ENCODE data around the gene TANGO6. TPM values are rescaled to one million over a fixed set of nuclear protein-coding genes. Genes with fewer than 3 reads are reported as not detected.
"Not testable (repeated sequence)": the region's sequence is repeated elsewhere in the genome, so short reads cannot be mapped to it uniquely, and the experiment has no call there.

TANGO6 gene
- polyA plus RNA-seq, 12 donors: 4.6 to 23.6 (median 5.7) TPM; not detected in 1

DNA sequence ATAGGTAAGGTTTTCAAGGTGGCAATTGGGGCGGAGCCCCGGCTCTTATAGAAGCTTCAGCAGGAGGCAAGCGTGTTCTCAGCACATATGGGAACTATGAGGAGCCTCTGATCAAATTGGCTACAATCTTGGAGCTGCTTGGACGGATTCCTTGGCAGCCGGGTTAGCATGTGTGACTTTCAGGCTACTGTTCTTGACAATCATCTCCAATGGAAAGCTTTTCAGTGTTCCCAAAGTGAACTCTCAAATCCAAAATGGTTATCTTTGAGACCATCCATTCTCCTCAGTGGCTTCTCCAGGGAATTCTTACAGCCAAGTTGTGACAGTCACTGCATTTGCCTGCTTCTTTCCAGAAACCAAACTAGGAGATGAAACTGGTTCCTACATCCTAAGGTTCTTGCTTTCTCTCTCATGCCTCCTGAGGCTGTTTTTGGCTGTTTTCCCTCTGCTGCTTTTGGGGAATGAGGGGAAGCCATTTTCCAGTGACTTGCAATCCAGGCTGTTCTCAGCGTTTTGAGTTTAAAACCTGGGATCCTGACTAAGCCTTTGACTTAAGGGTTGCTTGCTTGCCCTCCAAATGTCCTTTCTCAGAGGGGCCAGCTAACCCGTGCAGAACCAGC is 273.0 kb downstream of the TANGO6 start:
- no peak for DNase-seq

DNA sequence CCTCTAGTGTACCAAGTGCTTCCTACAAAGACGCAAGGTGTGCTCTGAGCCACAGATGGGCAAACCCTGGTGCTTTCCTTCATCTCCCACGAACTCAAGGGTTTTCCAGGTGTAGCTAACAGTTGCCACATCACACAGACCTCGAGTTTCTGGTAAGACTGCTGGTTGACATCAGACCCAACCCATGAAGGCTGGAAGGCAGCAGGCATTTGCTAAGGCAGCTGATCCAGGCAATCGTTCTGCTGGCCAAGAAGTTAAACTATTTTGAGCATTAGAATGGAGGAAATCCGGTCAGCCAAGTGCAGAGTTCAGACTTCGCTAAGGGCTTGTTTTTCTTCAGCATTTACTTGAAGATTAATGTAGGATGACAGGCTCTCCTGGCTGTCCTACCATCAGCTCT is 273.6 kb downstream of the TANGO6 start:
- DNase-seq: no peak

DNA sequence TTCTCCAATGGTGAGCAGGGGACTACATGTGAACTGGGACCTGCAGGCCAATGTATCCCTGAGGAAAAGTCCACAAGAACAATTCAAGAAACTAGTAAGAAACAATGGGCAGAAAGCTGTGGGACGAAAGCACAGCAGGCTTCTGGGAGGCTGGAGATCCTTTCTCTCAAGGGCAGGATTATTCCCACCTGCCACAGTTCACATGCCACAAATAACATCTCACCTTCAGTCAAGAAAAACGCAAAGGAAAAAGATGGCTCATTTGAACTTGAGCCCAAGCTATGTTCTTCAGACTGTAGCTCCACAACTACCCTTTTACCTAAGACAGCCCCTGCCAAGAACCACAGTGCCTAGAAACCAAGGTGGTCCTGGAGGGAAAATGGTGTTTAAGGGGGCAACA is 275.1 kb downstream of the TANGO6 start:
- DNase-seq: no peak

DNA sequence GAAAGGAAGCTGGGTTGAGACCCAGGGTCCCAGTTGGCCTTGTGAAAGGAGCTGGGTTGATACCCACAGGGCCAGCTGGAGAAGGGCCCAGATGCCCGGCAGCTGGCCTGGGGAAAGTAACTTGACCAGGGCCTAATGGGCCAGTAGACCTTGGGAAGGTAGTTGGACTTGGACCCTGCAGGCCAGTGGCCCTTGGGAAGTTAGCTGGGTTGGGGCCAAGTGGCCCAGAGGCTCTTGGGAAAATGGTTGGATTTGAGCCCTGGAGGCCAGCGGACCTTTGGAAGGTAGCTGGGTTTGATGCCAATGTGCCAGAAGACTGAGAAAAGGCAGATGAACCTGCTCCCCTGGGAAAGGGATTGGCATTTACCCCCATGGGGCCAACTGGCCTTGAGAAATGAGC is 275.7 kb downstream of the TANGO6 start:
- DNase-seq: no peak

DNA sequence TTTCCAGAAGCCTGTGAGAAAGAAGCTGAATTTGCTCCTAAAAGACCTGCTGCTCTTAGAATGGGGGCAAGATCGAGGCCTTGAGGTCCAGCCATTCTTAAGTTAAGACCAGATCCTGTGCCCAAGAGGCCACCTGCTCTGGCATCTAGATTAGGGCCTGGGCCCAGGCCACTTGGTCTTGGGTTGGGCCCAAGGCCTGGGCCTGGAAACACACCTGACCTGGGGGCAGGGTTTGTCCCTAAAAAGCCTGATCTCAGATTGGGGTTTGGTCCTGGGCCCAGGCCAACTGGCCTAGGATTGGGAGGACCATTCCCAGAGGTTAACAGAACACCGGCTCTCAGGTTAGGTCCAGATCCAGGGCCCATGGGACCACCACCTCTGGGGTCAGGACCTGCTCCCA is 276.2 kb downstream of the TANGO6 start:
- DNase-seq: no peak

DNA sequence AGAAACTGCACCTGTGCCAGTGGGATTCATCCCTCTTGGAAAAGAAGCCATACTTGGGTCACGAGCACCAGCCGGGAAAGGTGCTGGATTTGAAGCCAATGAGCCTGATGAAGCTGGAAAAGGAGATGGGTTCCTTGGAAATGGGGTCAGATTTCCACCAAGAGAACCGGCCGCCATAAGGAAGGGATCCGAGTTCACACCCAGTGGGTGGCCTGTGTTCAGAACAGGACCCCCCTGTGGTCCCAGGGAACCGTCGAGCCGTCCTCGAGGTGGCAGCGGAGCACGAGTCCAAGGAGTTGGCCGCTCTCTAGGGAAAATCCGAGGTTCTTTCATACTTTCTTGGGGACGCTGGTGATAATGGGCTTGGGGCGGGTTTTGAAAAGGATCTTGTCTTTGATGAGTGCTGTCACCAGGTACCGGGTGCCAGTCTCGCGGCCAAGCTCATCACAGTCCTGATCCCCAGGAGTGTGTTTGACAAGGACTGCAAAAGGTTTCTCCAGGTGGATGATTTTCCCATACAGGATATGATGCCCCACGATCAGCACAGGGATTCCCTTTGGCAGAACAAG is 276.8 kb downstream of the TANGO6 start:
- DNase-seq: no peak

DNA sequence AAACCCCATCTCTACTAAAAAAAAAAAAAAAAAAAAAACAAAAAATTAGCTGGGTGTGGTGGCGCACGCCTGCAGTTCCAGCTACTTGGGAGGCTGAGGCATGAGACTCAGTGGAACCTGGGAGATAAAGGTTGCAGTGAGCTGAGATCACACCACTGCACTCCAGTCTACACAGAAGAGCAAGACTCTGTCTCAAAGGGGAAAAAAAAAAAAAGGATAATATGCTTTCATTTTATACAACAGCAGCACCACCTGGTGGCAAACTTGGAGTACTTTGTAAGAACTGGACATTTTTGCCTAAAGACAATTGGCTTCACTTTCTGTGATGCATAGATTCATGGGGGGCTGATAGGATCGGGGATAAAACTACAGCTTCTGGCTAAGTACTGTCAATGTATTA is 280.6 kb downstream of the TANGO6 start:
- DNase-seq: no peak

DNA sequence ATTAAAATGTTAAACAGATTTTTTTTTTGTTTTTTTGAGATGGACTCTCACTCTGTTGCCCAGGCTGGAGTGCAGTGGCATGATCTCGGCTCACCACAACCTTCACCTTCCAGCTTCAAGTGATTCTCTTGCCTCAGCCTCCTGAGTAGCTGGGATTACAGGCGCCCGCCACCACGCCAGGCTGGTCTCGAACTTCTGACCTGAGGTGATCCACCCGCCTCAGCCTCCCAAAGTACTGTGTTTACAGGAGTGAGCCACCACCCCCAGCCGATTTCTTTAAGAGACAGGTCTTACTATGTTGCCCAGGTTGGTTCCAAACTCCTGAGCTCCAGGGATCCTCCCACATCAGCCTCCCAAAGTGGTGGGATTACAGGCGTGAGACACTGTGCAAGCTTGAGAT is 281.1 kb downstream of the TANGO6 start:
- not testable (repeated sequence) for DNase-seq

DNA sequence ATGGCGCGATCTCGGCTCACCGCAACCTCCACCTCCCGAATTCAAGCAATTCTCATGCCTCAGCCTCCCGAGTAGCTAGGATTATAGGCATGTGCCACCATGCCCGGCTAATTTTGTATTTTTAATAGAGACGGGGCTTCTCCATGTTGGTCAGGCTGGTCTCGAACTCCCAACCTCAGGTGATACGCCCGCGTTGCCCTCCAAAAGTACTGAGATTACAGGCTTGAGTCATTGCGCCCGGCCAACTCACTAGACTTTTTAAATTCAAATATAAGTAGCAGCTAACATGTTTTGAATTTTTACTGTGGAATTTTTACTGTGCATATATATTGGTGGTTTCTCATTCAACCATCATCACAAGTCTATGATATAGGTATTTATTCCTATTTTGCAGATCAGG is 281.6 kb downstream of the TANGO6 start:
- DNase-seq: not testable (repeated sequence)

DNA sequence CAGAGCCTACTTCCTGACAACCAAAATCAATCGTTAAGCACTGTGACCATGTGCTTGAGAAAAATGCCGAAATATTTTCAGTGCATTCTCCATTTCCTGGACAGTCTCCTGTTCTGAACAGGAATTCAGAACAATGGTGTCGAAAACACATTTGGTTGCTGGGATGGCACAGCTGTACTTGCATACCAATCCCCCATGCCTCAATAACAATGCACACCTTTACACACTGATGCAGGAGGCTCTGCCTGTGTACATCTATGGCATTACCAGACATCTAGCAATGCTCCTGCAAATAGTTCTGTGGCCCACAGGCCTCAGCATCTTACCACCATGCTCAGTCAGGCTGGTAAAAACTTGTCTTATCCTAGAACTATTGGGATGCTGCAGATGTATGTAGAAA is 282.9 kb downstream of the TANGO6 start:
- DNase-seq: no peak

DNA sequence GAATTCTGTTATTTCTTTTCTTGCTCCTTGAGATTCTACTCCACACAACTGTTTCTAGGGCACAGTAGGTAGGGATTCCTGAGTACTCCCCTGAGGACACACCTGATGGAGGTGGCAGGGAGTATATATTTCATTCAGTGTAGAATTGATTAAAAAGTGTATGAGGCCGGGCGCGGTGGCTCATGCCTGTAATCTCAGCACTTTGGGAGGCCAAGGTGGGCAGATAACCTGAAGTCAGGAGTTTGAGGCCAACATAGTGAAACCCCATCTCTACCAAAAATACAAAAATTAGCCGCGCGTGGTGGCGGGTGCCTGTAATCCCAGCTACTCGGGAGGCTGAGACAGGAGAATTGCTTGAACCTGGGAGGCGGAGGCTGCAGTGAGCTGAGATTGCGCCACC is 283.5 kb downstream of the TANGO6 start:
- DNase-seq: not testable (repeated sequence)

DNA sequence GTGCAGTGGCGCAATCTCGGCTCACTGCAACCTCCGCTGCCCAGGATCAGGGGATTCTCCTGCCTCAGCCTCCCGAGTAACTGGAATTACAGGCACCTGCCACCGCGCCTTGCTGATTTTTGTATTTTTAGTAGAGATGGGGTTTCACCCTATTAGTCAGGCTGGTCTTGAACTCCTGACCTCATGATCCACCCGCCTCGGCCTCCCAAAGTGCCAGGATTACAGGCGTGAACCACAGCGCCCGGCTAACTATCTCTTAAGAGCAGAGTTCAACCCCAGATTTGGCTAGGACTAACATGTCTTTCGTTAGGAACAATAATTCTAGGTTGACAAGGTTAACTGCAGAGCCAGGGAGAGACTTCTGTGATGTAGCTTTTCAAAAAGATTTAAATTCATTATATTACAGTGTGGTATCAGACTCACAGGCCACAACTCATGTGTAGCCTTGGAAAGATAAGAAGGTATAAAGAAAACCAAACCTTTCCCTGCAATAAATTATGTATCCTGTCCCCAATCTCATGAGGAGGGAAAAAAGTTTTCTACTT is 284.7 kb downstream of the TANGO6 start:
- no peak for DNase-seq

DNA sequence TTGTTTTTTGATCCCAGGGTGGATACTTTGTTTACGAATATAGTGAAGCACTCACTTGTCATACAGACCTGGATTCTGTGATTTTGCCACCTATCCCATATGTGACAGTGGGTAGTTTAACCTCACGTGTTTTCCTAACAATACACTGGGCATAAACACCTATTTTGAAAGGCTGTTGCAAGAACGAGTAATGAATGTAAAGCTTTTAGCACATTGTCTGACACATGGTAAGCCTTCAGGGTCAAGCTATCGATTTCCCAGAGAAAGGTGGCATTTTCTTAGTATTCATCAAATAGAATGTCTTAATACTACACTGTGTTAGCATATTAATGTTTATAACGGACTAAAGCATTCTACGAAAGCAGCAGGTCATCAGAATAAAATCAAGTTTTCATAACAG is 287.1 kb downstream of the TANGO6 start:
- DNase-seq: no peak

DNA sequence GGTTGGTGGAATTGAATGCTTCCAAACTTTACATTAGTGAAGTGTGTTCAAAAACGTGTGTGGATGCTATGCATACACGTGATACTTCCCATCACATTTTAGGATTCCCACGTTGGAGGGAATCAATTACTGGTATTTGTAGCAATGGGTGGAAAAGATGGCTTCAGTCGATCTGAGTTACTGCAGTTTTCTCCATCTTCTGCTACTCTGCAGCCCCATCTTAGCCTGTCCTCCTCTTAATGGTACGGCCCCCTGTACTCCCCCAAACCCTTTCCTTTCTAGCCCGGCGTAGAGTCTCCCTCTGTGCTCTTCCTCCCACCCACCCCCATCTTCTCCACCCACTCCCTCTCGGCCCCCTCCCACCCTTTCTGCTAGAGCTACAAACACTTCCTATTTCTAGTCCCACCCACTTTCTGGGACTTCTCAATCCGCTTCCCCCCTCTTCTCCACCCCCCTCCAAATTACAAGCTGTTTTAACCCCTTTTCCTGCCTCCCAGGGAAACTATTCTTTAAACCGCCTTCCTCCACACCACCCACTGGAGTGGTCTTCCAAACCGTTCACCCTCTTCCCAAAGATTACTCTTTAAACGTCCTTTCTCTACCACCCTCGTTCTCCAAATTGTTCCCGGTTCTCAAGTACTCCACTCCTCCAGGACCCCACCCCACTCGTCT is 288.0 kb downstream of the TANGO6 start:
- DNase-seq: peak; percentile 48

DNA sequence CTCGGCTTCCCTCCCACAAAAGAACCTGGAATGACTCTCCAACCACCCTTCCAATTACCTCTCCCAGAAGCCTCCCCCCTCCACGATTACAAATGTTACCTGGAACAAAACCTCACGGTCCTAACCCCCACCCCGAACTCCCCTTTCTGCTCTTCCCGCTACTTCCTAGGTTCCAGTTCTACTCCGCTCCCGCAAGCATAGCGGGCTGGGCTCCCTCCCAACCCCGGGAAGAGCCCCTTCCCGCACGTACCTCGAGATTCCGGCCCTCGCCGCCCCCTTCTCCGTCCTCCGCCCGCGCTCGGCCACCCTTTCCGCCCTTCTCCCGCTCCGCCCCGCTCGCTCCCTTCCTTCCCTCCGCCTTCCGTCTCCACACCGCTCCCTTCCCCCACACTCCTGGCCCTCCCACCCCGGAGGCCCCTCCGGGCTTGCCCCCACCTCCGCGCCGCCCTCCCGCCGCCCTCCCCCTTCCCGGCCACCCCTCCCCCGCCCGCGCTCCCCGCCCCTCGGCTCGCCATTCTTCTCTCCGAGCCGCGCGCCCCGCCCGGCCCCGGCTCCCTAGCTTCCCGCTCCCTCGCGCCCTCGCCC is 288.6 kb downstream of the TANGO6 start:
- peak; percentile 84 for DNase-seq

DNA sequence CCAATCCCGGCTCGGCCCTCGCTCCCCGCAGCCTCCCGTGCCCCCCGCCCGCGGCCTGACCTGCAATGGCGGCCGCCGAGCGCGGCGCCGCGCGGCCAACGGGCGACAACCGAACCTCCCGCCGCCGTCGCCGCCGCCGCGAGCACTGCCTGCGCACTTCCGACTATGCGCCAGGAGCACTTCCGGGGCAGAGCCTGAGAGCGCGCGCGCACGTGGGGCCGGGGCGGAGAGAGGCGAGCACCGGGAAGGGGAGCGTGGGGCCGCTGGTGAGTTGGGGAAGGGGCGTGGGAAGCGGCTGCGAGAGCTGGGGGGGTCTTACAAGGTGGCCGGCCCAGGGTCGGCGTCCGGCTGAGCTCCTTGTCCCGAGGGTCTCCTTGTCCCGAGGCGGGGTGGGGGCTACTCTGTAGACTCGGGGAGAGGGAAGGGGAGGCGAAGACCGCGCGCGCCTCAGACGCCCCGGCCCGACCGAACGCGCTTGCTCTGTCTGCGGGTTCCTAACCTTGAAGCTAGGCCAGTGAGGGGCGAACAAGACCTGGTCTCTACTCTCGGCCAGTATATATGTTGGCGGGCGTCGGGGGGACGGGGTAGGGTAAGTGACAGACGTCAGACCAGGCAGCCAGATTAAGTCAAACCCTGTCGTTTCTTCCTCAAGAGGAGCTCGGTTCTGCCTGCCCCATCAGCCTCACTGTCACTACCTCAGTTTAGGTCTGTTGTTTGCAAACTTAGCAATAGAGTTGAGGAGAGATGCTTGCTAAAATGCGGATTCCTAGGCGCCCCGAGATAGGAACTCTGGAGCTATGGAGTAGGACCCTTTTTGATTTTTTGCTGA is 289.3 kb downstream of the TANGO6 start, which contains the start of the genes CHTF8 and UTP4:
CHTF8 (minus strand) TSS at position 165 of the 829 bp plus-strand sequence. CDS start 11,130 bp downstream, outside the sequence.
UTP4 (plus strand) TSS at position 226 of the 829 bp plus-strand sequence. CDS start 811 bp downstream, outside the sequence.
- peak; percentile 87 for DNase-seq

DNA sequence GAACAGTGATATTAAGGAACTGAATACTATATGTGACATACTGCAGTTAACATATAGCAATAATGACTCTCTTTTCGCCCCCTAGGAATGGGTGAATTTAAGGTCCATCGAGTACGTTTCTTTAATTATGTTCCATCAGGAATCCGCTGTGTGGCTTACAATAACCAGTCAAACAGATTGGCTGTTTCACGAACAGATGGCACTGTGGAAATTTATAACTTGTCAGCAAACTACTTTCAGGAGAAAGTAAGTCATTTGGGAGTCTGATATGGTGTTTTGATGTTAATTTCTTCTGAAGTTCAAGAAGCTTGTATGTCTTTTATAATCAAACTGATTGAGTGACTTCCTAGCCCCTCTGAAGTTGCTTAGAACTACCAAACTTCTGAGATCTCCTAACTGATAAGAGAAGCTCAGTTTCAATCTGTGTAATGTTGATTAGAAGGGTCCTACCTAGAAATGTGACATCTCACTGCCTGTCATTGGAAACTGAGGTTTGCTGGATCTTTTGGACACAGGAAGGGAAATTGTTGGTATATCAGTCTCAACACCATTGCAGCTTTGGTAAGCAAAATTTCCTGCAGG is 290.1 kb downstream of the TANGO6 start:
- no peak for DNase-seq
